Ishikawa (cell line): ENCODE measurements around the gene VPS26C.

Experiments
- CEBPB ChIP-seq: IDR thresholded peaks from 2 replicates; pipeline ENCODE4 v1.6.1; 2012
- CREB1 ChIP-seq: IDR thresholded peaks from 2 replicates; pipeline ENCODE4 v1.6.1; 2012; ENCODE audit warnings: low read depth
- EGR1 ChIP-seq: IDR thresholded peaks from 2 replicates; pipeline ENCODE4 v1.6.1; 2012
- EP300 ChIP-seq: IDR thresholded peaks from 2 replicates; pipeline ENCODE4 v1.6.1; 2012; ENCODE audit warnings: borderline replicate concordance
- MAX ChIP-seq: IDR thresholded peaks from 2 replicates; pipeline ENCODE4 v1.6.1; 2012
- NFIC ChIP-seq: IDR thresholded peaks from 2 replicates; pipeline ENCODE4 v1.6.1; 2012
- RAD21 ChIP-seq: IDR thresholded peaks from 2 replicates; pipeline ENCODE4 v1.6.1; 2012; ENCODE audit warnings: low read depth
- REST ChIP-seq: IDR thresholded peaks from 2 replicates; pipeline ENCODE4 v1.6.1; 2012; ENCODE audit warnings: low read depth, mild to moderate bottlenecking
- TAF1 ChIP-seq: IDR thresholded peaks from 2 replicates; pipeline ENCODE4 v1.6.1; 2012; ENCODE audit warnings: low read depth, mild to moderate bottlenecking
- TCF12 ChIP-seq: IDR thresholded peaks from 2 replicates; pipeline ENCODE4 v1.6.1; 2012; ENCODE audit warnings: low read depth
- USF1 ChIP-seq: IDR thresholded peaks from 2 replicates; pipeline ENCODE4 v1.6.1; 2012
- YY1 ChIP-seq: IDR thresholded peaks from 2 replicates; pipeline ENCODE4 v1.6.1; 2012; ENCODE audit warnings: low read depth
- ZBTB7A ChIP-seq: IDR thresholded peaks from 2 replicates; pipeline ENCODE4 v1.6.1; 2012; ENCODE audit warnings: low read depth

- TF ChIP-seq TCF12 (no peak), RAD21 (no peak), EP300 (no peak), MAX (no peak), ZBTB7A (no peak), NFIC (no peak), YY1 (no peak), REST (no peak), CEBPB (no peak), EGR1 (no peak), USF1 (no peak), CREB1 (no peak), TAF1 (no peak)
These were observed 86.1 kb downstream of the VPS26C start for GRCh38 chr21:37181059-37181458.
